VCaP (cell line): ENCODE measurements around the gene REPS1.

Experiments used
- H3K27ac ChIP-seq: fragments of 450-650 bp; 2 replicates; pipeline ENCODE4 v1.5.1; 2017
- CTCF ChIP-seq: fragments of 450-650 bp; conservative IDR thresholded peaks from 2 replicates; pipeline ENCODE4 v1.5.1; 2017; ENCODE audit warnings: mild to moderate bottlenecking, moderate library complexity

Gene REPS1

GRCh38 chr6:138958595-138958994, 29.5 kb downstream of the REPS1 start:
- H3K27ac ChIP-seq = no peak overlapping the region
- TF ChIP-seq CTCF = no peak

DNA sequence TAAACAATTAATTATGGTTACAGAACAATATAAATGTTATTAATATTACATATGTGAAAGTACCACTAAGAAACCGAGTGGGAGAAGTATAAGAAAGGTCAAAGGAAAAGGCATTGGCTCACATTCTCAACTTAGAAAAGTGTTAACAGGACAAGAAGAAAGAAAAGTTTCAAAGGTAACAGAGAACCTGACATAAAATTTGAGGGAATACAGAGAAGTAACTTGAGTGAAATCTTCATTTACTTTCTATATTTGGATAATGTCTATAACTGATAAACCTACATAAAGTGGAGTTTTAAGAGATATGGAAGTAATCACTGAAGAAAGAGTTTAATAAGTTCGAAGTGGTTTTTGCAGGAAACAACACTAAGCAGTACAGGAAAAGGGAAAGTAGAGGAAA, 30.1 kb downstream of the REPS1 start:
- no peak overlapping the region for H3K27ac ChIP-seq
- TF ChIP-seq CTCF = no peak

DNA sequence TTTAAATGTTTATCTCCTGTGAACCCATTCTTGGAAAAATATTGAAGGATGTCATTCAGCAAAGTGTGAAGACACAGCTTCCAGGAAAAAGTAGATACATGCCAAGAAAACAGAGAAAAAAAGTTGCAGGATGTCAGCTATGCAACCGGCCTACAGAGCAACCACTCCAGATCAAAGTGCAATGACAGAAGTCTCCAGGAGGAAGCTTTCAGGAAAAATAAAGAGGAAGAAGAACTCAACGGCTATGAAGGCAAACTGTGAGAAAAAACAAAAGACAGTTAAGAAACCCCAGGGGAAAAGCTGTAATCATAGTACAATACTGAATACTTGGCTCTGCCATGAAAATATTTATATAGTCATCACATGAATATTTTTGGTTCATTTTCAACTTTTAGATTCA, 30.6 kb downstream of the REPS1 start:
- H3K27ac ChIP-seq = no peak overlapping the region
- no peak for TF ChIP-seq CTCF

GRCh38 chr6:138956244-138956924, 31.7 kb downstream of the REPS1 start:
- no peak for TF ChIP-seq CTCF

GRCh38 chr6:138955262-138955661, 32.8 kb downstream of the REPS1 start:
- no peak overlapping the region for H3K27ac ChIP-seq
- TF ChIP-seq CTCF = no peak

More at GRCh38 chr6:138956244-138956924, 31.7 kb downstream of the REPS1 start:
- H3K27ac ChIP-seq = no peak overlapping the region

DNA sequence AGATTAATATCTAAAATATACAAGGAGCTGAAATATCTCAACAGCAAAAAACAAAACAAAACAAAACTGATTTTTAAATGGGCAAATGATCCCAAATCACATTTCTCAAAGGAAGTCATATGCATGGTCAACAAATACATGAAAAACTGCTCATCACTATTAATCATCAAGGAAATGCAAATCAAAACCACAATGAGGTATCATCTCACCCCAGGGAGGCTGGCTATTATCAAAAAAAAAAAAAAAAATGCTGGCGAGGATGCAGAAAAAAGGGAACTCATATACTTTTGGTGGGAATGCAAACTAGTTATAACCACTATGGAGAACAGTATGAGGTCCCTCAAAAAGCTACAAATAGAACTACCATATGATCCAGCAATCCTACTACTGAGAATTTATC, 34.6 kb downstream of the REPS1 start:
- TF ChIP-seq CTCF = no peak
- no peak overlapping the region for H3K27ac ChIP-seq

- H3K27ac ChIP-seq = no peak overlapping the region
- TF ChIP-seq CTCF = no peak
These were observed 39.4 kb downstream of the REPS1 start for GRCh38 chr6:138948546-138949179.
